GM19023 (cell line): ENCODE measurements around the gene SPATA25.

ENCODE experiments used
- ATAC-seq: cut with Tn5 transposase; IDR thresholded peaks from one replicate; pipeline ENCODE4 v1.9.1; 2021; ENCODE audit warnings: mild to moderate bottlenecking, moderate library complexity; ENCODE audit not compliant: unreplicated experiment

The SPATA25 gene

GRCh38 chr20:45867136-45867818 is 20.1 kb downstream of the SPATA25 start:
- no peak for ATAC-seq

DNA sequence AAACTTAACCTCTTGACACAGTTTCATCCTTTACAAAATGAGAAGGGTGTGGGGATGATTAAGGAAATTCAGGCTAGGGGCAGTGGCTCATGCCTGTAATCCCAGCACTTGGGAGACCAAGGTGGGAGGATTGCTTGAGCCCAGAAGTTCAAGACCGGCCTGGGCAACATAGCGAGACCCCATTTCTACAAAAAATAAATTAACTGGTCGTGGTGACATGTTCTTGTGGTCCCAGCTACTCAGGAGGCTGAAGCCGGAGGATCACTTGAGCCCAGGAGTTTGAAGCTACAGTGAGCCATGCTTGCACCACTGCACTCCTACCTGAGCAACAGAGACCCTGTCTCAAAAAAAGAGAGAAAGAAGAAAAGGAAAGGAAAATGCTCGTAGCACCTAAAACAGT is 21.0 kb downstream of the SPATA25 start:
- ATAC-seq = no peak

GRCh38 chr20:45863543-45864470 is 23.6 kb downstream of the SPATA25 start:
- no peak for ATAC-seq

GRCh38 chr20:45861221-45862075 is 26.0 kb downstream of the SPATA25 start:
- ATAC-seq = no peak

GRCh38 chr20:45860560-45861220 is 26.7 kb downstream of the SPATA25 start:
- ATAC-seq = no peak

DNA sequence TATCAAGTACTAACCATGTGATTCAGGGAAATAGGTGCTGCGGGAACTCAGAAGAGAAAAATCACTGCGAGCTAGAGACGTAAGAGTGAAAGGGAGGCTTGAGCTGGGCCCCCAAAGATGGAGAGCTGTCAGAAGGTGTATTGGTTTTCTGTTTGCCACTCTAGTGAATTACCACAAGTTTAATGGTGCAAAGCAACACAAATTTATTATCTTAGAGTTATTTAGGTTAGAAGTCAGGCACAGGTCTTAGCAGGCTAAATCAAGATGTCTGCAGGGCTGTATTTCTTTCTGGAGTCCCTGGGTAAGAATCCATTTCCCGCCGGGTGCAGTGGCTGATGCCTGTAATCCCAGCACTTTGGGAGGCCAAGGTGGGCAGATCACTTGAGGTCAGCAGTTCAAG is 27.5 kb downstream of the SPATA25 start:
- ATAC-seq = no peak

GRCh38 chr20:45857882-45858216 is 29.6 kb downstream of the SPATA25 start:
- peak; percentile 15 for ATAC-seq

DNA sequence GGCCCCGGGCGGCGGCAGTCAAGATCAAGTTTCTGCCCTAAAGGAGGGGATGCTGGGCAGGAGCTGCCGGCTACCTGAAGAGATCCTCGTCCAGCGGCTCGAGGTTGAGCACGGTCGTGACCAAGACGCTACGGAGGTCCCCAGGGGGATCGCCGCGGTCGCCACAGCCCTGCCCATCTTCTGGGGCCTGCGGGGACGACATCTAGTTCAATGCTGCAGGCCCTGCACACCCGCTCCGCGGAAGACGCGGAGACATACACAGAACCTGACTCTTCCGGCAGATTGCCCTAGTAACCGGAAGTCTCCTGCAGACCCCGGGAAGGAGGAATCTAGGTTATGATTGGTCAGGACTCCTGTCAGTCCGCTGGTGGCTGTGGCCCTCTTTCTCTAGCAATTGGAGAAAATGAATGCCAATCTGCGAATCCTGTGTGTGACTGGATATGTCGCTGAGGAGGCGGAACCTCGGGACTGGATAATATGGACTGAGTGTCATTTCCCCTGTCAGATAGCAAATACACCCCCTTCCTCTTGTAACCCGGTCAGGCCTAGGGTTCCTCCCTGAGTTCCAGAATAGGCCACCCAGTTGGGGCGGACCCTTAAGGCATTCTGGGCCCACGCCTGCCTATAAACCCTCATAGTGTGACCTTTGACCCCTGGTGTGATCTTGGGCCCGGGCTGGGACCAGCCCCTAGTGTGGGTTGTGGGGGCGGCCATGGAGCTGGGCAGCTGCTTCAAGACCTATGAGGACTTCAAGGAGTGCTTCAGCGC is 30.1 kb downstream of the SPATA25 start, which contains the start of the genes ACOT8 and ZSWIM3:
ACOT8 (minus strand) TSS at position 279 of the 768 bp plus-strand sequence; CDS start at position 202, 77 bp downstream.
ZSWIM3 (plus strand) TSS at position 501 of the 768 bp plus-strand sequence; CDS start at position 713, 212 bp downstream.
- ATAC-seq = peak; percentile 94

- no peak for ATAC-seq
Observed at GRCh38 chr20:45853484-45853883, 33.9 kb downstream of the SPATA25 start.

- ATAC-seq = no peak
Observed at GRCh38 chr20:45852326-45852725, 35.1 kb downstream of the SPATA25 start.

GRCh38 chr20:45851501-45851900 is 35.9 kb downstream of the SPATA25 start:
- ATAC-seq = no peak

- no peak for ATAC-seq
Observed at GRCh38 chr20:45850926-45851325, 36.5 kb downstream of the SPATA25 start.

DNA sequence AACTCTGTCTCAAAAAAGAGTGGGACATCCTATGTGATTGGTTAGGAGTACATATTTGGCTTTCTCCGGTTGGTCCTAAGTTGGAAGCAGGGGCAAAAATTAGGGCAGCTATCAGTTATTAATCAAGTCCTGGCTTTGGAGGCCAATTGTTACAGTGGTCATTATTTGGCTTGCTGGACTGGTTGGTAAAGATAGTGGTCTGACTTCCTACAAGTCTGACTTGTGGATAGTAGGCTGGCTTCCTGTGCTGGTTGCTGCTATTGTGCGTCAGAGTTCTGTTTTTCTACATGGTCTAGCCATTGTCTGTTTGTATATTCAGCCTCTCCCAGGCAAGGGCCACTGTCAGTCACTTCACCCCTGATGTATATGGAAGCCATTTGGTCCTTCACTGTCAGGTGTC is 37.2 kb downstream of the SPATA25 start:
- no peak for ATAC-seq

GRCh38 chr20:45848969-45849582 is 38.3 kb downstream of the SPATA25 start:
- ATAC-seq = no peak

GRCh38 chr20:45848421-45848820 is 39.0 kb downstream of the SPATA25 start:
- ATAC-seq = no peak

DNA sequence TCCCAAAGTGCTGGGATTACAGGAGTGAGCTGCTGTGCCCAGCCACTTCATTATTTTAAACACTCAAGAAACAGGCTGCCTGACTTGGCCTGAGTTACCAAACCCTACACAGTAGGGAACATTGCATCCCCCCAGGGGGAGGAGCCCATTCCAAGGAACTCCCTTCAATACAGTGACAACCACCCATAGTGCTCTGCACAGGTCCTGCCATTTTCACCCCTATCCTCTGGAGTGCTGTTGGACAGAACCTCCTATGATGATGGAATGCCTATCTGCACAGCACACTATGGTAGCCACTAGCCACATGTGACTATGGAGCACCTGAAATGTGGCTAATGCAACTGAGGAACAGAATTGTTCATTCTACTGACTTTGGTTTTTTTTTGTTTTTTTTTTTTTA is 42.0 kb downstream of the SPATA25 start:
- ATAC-seq = no peak

DNA sequence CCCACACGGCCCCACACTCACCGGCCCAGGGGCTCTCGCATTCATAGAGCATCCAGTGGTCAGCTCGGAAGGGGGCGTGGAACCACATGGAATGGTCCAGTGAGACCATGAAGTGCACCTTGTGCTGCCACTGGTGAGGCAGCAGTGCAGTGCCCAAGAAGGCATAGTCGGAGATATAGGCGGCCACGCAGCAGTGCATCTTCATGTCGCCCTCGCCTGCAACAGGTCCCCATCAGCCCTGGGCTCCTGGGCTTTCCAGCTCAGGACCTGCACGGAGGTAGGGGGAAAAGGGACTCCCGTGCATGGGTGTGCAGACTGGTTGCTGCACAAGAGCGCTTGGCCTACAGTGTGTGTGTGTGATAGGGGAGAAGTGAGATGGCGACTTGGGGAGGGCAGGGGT is 43.9 kb downstream of the SPATA25 start:
- no peak for ATAC-seq

- ATAC-seq = no peak
Observed at GRCh38 chr20:45842169-45842812, 45.1 kb downstream of the SPATA25 start.
